HepG2 (cell line): ENCODE measurements around the gene IPO8. TPM values are rescaled to one million over a fixed set of nuclear protein-coding genes. Genes with fewer than 3 reads are reported as not detected.

Experiments
- ADNP ChIP-seq: sonication (generic); formaldehyde crosslinking; IDR thresholded peaks from 2 replicates; pipeline ENCODE4 v1.4.0; 2020; ENCODE audit warnings: missing genetic modification reagents
- CHD2 ChIP-seq: IDR thresholded peaks from 2 replicates; pipeline ENCODE4 v1.6.1; 2011; ENCODE audit warnings: low read depth, low read length, improper control_type of control experiment
- ELF3 ChIP-seq: IDR thresholded peaks from 2 replicates; pipeline ENCODE4 v1.6.1; 2016; ENCODE audit warnings: missing genetic modification reagents, missing compliant biosample characterization
- EZH2 ChIP-seq: conservative IDR thresholded peaks from 2 replicates; pipeline ENCODE4 v1.6.1; 2012; ENCODE audit warnings: mild to moderate bottlenecking, low read depth, low read length, moderate library complexity
- FOXJ3 ChIP-seq: sonication (generic); formaldehyde crosslinking; IDR thresholded peaks from 2 replicates; pipeline ENCODE4 v1.4.0; 2020; ENCODE audit warnings: missing genetic modification reagents, mild to moderate bottlenecking, borderline replicate concordance
- KDM1A ChIP-seq: IDR thresholded peaks from 2 replicates; pipeline ENCODE4 v1.6.1; 2016; ENCODE audit warnings: missing compliant biosample characterization
- MAFK ChIP-seq, 2 experiments: IDR thresholded peaks in 1 of 2; conservative IDR thresholded peaks in 1 of 2; 2 replicates each; pipeline ENCODE4 v1.6.1; 2011; ENCODE audit warnings: improper control_type of control experiment in 2 of 2, low read length in 2 of 2
- MZF1 ChIP-seq: sonication (generic); formaldehyde crosslinking; IDR thresholded peaks from 2 replicates; pipeline ENCODE4 v1.8.1; 2023; ENCODE audit warnings: mild to moderate bottlenecking, missing genetic modification reagents, borderline replicate concordance
- NFYB ChIP-seq: sonication (generic); formaldehyde crosslinking; IDR thresholded peaks from 2 replicates; pipeline ENCODE4 v1.4.0; 2020; ENCODE audit warnings: missing genetic modification reagents
- SOX6 ChIP-seq, 2 experiments: fragments of 450-650 bp in 1 of 2; sonication (generic) in 1 of 2; formaldehyde crosslinking in 1 of 2; IDR thresholded peaks; 2 replicates each; pipeline versions ENCODE4 v1.4.0 to v1.6.1; 2017 to 2020; ENCODE audit warnings: antibody characterized with exemption in 1 of 2, mild to moderate bottlenecking in 1 of 2, missing genetic modification reagents in 1 of 2
- STAT5B ChIP-seq: sonication (generic); formaldehyde crosslinking; IDR thresholded peaks from 2 replicates; pipeline ENCODE4 v1.4.0; 2020; ENCODE audit warnings: missing genetic modification reagents
- SYNCRIP ChIP-seq: fragments of 200-400 bp; formaldehyde crosslinking; IDR thresholded peaks from 2 replicates; pipeline ENCODE4 v1.6.1; 2018; ENCODE audit warnings: mild to moderate bottlenecking, low read depth, low read length; ENCODE audit not compliant: insufficient read depth
- TAF1 ChIP-seq: sonication (generic); formaldehyde crosslinking; IDR thresholded peaks from 2 replicates; pipeline ENCODE4 v1.4.0; 2020; ENCODE audit warnings: missing genetic modification reagents
- TFE3 ChIP-seq: IDR thresholded peaks from 2 replicates; pipeline ENCODE4 v1.6.1; 2016
- ZFP36L2 ChIP-seq: sonication (generic); formaldehyde crosslinking; IDR thresholded peaks from 2 replicates; pipeline ENCODE4 v1.4.0; 2020; ENCODE audit warnings: missing genetic modification reagents
- ZKSCAN1 ChIP-seq: fragments of 150-350 bp; IDR thresholded peaks from 2 replicates; pipeline ENCODE4 v1.6.1; 2014; ENCODE audit warnings: low read length
- ZNF232 ChIP-seq: sonication (generic); formaldehyde crosslinking; IDR thresholded peaks from 2 replicates; pipeline ENCODE4 v1.4.0; 2020; ENCODE audit warnings: missing genetic modification reagents, borderline replicate concordance
- ZNF33B ChIP-seq: sonication (generic); formaldehyde crosslinking; IDR thresholded peaks from 2 replicates; pipeline ENCODE4 v1.5.1; 2020; ENCODE audit warnings: mild to moderate bottlenecking, missing genetic modification reagents
- ZNF549 ChIP-seq: sonication (generic); formaldehyde crosslinking; IDR thresholded peaks from 2 replicates; pipeline ENCODE4 v1.5.0; 2020; ENCODE audit warnings: missing genetic modification reagents
- ZNF713 ChIP-seq: sonication (generic); formaldehyde crosslinking; IDR thresholded peaks from 2 replicates; pipeline ENCODE4 v1.4.0; 2020; ENCODE audit warnings: mild to moderate bottlenecking, missing genetic modification reagents
- polyA plus RNA-seq, 8 experiments: library from polyadenylated mRNA; depleted of rRNA in 3 of 8; stranded (reverse) in 7 of 8; unstranded in 1 of 8; fragments of >200 nt; fragmentation: Illumina TruSeq in 4 of 8; extraction: Trizol in 4 of 8; gene quantifications; 2 replicates each; pipeline versions ENCODE4 v1.2.1 to v1.2.3, GENCODE V29; 2011 to 2016; ENCODE audit warnings: low read depth in 4 of 8, missing spikeins in 1 of 8, mixed read lengths in 1 of 8; ENCODE audit not compliant: insufficient read depth in 1 of 8
- total RNA-seq, 5 experiments: library from RNA; depleted of rRNA; stranded (reverse); fragments of >200 nt; fragmentation: Illumina TruSeq; extraction: Trizol; gene quantifications; 2 replicates each; pipeline ENCODE4 v1.2.3, GENCODE V29; 2016; ENCODE audit warnings: low read depth in 1 of 5
- TF ChIP-seq, protein P1 (sequence below): sonication (generic); formaldehyde crosslinking; IDR thresholded peaks from 2 replicates; pipeline ENCODE4 v1.9.0; 2021; ENCODE audit warnings: missing genetic modification reagents, borderline replicate concordance
- TF ChIP-seq, protein P2 (sequence below): IDR thresholded peaks from 2 replicates; pipeline ENCODE4 v1.6.1; 2016; ENCODE audit warnings: control low read depth
- TF ChIP-seq, protein P3 (sequence below): sonication (generic); formaldehyde crosslinking; IDR thresholded peaks from 2 replicates; pipeline ENCODE4 v1.5.1; 2020; ENCODE audit warnings: missing genetic modification reagents, mild to moderate bottlenecking, borderline replicate concordance

IPO8 gene
- total and polyA plus RNA-seq, 2 of the 13 experiments (the other 11 are each of a cell fraction or from before 2014, with no cell fraction given): 6.3 to 21.8 TPM

DNA sequence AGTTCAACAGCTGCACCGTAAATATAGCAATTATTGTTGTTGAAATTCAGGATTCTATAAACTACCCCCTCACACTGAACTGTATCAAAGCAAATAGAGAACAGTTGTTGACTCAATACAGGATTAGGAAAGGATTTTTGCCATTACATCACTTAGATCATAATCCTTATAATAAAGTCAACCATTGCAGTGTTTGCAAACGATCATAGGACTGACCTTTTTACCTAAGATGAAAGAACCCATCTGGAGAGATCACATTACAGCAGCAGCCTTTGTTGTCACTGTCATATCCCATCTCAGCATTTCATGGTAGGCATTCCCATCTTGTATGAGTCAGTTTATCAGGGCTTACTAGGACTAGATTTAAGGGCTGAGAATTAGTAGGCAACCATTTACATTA lies 96.1 kb downstream of the IPO8 start (continued):
- TF ChIP-seq, protein P1, sequence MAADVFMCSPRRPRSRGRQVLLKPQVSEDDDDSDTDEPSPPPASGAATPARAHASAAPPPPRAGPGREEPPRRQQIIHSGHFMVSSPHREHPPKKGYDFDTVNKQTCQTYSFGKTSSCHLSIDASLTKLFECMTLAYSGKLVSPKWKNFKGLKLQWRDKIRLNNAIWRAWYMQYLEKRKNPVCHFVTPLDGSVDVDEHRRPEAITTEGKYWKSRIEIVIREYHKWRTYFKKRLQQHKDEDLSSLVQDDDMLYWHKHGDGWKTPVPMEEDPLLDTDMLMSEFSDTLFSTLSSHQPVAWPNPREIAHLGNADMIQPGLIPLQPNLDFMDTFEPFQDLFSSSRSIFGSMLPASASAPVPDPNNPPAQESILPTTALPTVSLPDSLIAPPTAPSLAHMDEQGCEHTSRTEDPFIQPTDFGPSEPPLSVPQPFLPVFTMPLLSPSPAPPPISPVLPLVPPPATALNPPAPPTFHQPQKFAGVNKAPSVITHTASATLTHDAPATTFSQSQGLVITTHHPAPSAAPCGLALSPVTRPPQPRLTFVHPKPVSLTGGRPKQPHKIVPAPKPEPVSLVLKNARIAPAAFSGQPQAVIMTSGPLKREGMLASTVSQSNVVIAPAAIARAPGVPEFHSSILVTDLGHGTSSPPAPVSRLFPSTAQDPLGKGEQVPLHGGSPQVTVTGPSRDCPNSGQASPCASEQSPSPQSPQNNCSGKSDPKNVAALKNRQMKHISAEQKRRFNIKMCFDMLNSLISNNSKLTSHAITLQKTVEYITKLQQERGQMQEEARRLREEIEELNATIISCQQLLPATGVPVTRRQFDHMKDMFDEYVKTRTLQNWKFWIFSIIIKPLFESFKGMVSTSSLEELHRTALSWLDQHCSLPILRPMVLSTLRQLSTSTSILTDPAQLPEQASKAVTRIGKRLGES: no peak
- TF ChIP-seq FOXJ3 (CRISPR knock-in tag) (peak; percentile 95; the same call in 1 of the 2 replicates), KDM1A (CRISPR knock-in tag) (peak; percentile 49; the same call in 1 of the 2 replicates), SYNCRIP (no peak), ZKSCAN1 (no peak), ZNF33B (CRISPR knock-in tag) (no peak), MAFK (conservative IDR thresholded peaks at IDR 0.05 in 1 of 2, IDR thresholded peaks at IDR 0.05 in 1 of 2; ENCODE audit: low read length in 2 of 2) (peak; percentile 49 to 55; a peak in 3 of 4 replicates), ZNF713 (CRISPR knock-in tag) (no peak), CHD2 (no peak), STAT5B (no peak), TAF1 (no peak), ZNF232 (CRISPR knock-in tag) (no peak), EZH2 (no peak), TFE3 (peak; percentile 98), NFYB (CRISPR knock-in tag) (no peak), SOX6 (IDR thresholded peaks at IDR 0.05) (no peak), SOX6 (CRISPR knock-in tag; IDR thresholded peaks at IDR 0.05) (peak; percentile 95), ZFP36L2 (CRISPR knock-in tag) (no peak), ADNP (CRISPR knock-in tag) (no peak), MZF1 (CRISPR knock-in tag) (no peak), ZNF549 (CRISPR knock-in tag) (no peak), ELF3 (CRISPR knock-in tag) (peak; percentile 66; the same call in 1 of the 2 replicates)
- TF ChIP-seq, protein P2, sequence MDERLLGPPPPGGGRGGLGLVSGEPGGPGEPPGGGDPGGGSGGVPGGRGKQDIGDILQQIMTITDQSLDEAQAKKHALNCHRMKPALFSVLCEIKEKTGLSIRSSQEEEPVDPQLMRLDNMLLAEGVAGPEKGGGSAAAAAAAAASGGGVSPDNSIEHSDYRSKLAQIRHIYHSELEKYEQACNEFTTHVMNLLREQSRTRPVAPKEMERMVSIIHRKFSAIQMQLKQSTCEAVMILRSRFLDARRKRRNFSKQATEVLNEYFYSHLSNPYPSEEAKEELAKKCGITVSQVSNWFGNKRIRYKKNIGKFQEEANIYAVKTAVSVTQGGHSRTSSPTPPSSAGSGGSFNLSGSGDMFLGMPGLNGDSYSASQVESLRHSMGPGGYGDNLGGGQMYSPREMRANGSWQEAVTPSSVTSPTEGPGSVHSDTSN (CRISPR knock-in tag): no peak
- TF ChIP-seq, protein P3, sequence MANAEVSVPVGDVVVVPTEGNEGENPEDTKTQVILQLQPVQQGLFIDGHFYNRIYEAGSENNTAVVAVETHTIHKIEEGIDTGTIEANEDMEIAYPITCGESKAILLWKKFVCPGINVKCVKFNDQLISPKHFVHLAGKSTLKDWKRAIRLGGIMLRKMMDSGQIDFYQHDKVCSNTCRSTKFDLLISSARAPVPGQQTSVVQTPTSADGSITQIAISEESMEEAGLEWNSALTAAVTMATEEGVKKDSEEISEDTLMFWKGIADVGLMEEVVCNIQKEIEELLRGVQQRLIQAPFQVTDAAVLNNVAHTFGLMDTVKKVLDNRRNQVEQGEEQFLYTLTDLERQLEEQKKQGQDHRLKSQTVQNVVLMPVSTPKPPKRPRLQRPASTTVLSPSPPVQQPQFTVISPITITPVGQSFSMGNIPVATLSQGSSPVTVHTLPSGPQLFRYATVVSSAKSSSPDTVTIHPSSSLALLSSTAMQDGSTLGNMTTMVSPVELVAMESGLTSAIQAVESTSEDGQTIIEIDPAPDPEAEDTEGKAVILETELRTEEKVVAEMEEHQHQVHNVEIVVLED (CRISPR knock-in tag): no peak
